Activated CD4-positive, CD25-positive, alpha-beta regulatory T cell treated with anti-CD3 and anti-CD28 coated beads, Interleukin-2, amount 50 U/mL, for 16 hours (primary cell): ENCODE data around the gene LRRC37B.
"Not testable (repeated sequence)": the region's sequence is repeated elsewhere in the genome, so short reads cannot be mapped to it uniquely, and the experiment has no call there.

Experiments
- DNase-seq: peaks from one replicate; pipeline ENCODE4 v3.0.0-alpha.2; 2020; ENCODE audit warnings: low read depth, low spot score

The LRRC37B gene

GRCh38 chr17:32086833-32087232, 79.7 kb downstream of the LRRC37B start:
- DNase-seq: not testable (repeated sequence)

- DNase-seq: not testable (repeated sequence)
Observed at GRCh38 chr17:32092062-32092461, 84.9 kb downstream of the LRRC37B start.

GRCh38 chr17:32099686-32100085, 92.5 kb downstream of the LRRC37B start:
- DNase-seq: no peak

- not testable (repeated sequence) for DNase-seq
Observed at GRCh38 chr17:32100323-32100722, 93.1 kb downstream of the LRRC37B start.

GRCh38 chr17:32100971-32101631, 93.9 kb downstream of the LRRC37B start:
- no peak for DNase-seq

GRCh38 chr17:32102172-32102571, 95.0 kb downstream of the LRRC37B start:
- DNase-seq: no peak

GRCh38 chr17:32102646-32103186, 95.5 kb downstream of the LRRC37B start:
- no peak for DNase-seq
